Glutamatergic neuron (in vitro differentiated cells): ENCODE results near the gene TSPAN9. TPM values are rescaled to one million over a fixed set of nuclear protein-coding genes. Genes with fewer than 3 reads are reported as not detected.

Source experiments
- DNase-seq: peaks from one replicate; pipeline ENCODE4 v3.0.0; 2022
- H3K27ac Mint-ChIP-seq: one replicate; pipeline ENCODE4 v1.8.0; 2020; ENCODE audit warnings: mild to moderate bottlenecking, mixed read lengths, inconsistent platforms; ENCODE audit not compliant: unreplicated experiment
- H3K27me3 Mint-ChIP-seq: one replicate; pipeline ENCODE4 v1.8.0; 2020; ENCODE audit warnings: mild to moderate bottlenecking, moderate library complexity, mixed read lengths, inconsistent platforms; ENCODE audit not compliant: unreplicated experiment
- H3K36me3 Mint-ChIP-seq: one replicate; pipeline ENCODE4 v1.8.0; 2020; ENCODE audit warnings: mild to moderate bottlenecking, mixed read lengths, inconsistent platforms; ENCODE audit not compliant: unreplicated experiment
- H3K4me1 Mint-ChIP-seq: one replicate; pipeline ENCODE4 v1.8.0; 2020; ENCODE audit warnings: mild to moderate bottlenecking, low read depth, mixed read lengths, inconsistent platforms; ENCODE audit not compliant: unreplicated experiment
- H3K4me3 Mint-ChIP-seq: one replicate; pipeline ENCODE4 v1.8.0; 2020; ENCODE audit warnings: mild to moderate bottlenecking, mixed read lengths, inconsistent platforms; ENCODE audit not compliant: unreplicated experiment
- H3K9me3 Mint-ChIP-seq: one replicate; pipeline ENCODE4 v1.8.0; 2020; ENCODE audit warnings: mild to moderate bottlenecking, moderate library complexity, mixed read lengths, inconsistent platforms; ENCODE audit not compliant: unreplicated experiment
- total RNA-seq: library from RNA; stranded (reverse); fragmentation: NEBNext Ultra II Directional; extraction: Animal tissue kit (Norgen Biotek cat#: 25700); gene quantifications from one replicate; pipeline ENCODE4 v1.2.1, GENCODE V29; 2021; ENCODE audit not compliant: unreplicated experiment
- TF ChIP-seq, protein P1 (sequence below): fragments of 200-600 bp; sonication (generic); IDR thresholded peaks from one replicate; pipeline ENCODE4 v1.5.0; 2021; ENCODE audit not compliant: partially characterized antibody, unreplicated experiment

Gene TSPAN9
- total RNA-seq, 1 donor from 2014 or later = 142 TPM

DNA sequence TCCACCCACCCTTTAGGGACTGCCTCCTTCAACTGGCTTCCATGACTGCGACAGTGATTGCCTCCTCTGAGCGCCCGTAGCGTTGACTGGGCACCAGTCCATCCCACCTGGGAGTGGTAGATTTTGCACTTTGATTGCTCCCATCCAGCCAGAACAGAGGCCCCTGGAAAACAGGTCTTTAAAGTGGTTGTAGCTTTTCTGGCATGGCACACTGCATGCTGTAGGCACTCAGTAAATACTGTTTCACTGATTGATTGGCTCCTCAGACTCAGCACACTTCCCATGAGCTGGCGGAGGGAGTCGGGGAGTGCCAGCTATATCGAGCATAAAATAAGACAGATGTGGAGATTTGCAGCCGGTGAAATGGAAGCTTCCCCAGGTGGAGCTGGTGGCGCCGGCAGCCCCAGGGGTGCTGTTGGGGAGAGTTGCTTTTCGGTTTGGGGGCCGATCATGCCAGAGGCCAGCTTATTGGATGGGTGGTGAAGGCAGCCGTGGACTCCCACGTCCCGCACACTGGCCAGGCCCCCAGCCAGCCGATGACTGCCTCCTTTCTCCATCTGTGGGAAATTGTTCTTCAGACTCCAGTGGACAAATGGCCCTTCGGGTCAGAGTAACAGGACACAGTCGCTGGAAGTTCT lies 200.2 kb downstream of the TSPAN9 start:
- DNase-seq = no peak
- Mint-ChIP-seq H3K4me3 (peak overlapping the region; percentile 71), H3K9me3 (peaks cover 15% of the 10 kb centered on the region), H3K4me1 (peaks cover 34% of the 10 kb centered on the region), H3K27ac (no peak overlapping the region), H3K27me3 (peaks cover 15% of the 10 kb centered on the region), H3K36me3 (no peaks in the 10 kb centered on the region)
- TF ChIP-seq, protein P1, sequence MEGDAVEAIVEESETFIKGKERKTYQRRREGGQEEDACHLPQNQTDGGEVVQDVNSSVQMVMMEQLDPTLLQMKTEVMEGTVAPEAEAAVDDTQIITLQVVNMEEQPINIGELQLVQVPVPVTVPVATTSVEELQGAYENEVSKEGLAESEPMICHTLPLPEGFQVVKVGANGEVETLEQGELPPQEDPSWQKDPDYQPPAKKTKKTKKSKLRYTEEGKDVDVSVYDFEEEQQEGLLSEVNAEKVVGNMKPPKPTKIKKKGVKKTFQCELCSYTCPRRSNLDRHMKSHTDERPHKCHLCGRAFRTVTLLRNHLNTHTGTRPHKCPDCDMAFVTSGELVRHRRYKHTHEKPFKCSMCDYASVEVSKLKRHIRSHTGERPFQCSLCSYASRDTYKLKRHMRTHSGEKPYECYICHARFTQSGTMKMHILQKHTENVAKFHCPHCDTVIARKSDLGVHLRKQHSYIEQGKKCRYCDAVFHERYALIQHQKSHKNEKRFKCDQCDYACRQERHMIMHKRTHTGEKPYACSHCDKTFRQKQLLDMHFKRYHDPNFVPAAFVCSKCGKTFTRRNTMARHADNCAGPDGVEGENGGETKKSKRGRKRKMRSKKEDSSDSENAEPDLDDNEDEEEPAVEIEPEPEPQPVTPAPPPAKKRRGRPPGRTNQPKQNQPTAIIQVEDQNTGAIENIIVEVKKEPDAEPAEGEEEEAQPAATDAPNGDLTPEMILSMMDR = no peak

DNA sequence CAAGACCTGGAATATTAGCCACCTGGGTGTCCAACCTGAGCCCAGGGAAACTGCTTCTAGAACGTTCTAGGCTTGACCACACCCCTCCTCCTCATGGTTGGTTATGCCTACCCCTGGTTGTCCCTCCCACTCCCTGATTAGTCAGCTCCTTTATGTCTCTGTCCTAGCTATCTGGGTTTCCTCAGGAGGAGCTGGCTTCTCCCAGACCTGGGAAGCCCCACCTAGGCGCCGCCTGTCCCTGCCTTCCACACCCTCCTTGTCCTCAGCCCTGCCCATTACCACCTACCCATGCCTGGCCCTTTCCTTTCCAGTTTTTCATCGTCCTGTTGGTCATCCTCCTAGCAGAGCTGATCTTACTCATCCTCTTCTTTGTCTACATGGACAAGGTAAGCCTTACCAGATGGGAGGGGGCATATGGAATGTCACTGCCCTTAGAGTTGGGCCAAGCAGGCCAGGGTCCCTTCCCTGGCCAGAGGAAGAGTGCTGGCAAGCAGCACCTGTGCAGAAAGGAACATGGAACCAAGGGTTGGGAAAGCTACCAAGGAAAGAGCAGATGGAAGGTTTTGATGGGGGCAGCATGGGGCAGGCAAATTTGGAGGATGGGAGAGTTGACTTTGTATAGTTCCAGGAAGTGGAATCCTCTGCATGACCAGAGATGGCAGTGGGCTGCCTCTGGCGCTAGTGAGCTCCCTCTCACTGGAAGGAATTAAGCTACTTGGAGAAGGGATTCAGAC lies 201.7 kb downstream of the TSPAN9 start:
- Mint-ChIP-seq H3K9me3 (peaks cover 20% of the 10 kb centered on the region), H3K4me1 (peaks cover 32% of the 10 kb centered on the region), H3K4me3 (no peak overlapping the region), H3K27me3 (peaks cover 21% of the 10 kb centered on the region), H3K36me3 (no peaks in the 10 kb centered on the region), H3K27ac (no peak overlapping the region)
- no peak for DNase-seq
- TF ChIP-seq, protein P1 = no peak

DNA sequence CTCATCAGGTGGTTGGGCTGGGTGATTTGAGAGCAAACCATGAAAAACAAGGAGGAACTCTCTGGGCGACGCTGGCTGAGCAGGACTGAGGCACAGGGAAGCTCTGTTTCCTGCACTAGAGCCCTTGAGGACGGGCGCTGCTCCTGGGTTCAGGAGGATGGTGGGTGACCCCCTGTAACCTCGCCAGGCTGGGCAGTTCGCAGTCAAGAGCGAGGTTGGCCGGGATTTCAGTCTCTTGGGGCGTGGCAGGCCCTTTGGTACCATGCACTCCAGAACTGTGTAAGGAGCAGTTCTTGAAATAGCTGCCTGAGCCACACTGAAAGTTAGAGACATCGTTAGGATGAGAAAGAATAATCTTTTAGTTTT lies 202.2 kb downstream of the TSPAN9 start:
- peaks cover 28% of the 10 kb centered on the region for H3K4me1 Mint-ChIP-seq
- H3K36me3 Mint-ChIP-seq = no peaks in the 10 kb centered on the region
- no peak overlapping the region for H3K4me3 Mint-ChIP-seq
- TF ChIP-seq, protein P1 = no peak
- H3K27ac Mint-ChIP-seq = no peak overlapping the region
- H3K27me3 Mint-ChIP-seq = peaks cover 22% of the 10 kb centered on the region
- DNase-seq = no peak
- H3K9me3 Mint-ChIP-seq = peaks cover 20% of the 10 kb centered on the region

DNA sequence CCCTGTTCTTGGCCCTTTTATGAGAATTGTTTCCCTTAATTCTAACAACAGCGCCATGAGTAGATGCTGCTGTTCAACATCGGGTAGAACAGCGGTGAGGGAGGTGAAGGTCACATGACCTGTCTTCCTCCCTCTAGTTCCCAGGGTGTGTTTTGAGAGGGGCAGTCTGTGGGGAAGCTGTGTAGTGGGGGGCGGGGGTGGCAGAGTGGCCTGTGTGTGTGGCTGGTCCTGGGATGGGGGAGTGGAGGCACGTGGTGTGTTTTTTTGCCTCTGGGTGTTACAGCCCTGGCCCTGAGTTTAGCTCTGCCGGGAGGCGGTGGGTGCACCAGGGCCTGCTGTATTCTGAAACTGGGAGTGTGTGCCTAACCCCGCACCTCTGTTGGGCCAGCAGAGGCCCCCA lies 202.7 kb downstream of the TSPAN9 start:
- no peak overlapping the region for H3K4me3 Mint-ChIP-seq
- TF ChIP-seq, protein P1 = no peak
- H3K27ac Mint-ChIP-seq = no peak overlapping the region
- peaks cover 21% of the 10 kb centered on the region for H3K27me3 Mint-ChIP-seq
- H3K4me1 Mint-ChIP-seq = peaks cover 27% of the 10 kb centered on the region
- no peak for DNase-seq
- peaks cover 20% of the 10 kb centered on the region for H3K9me3 Mint-ChIP-seq
- H3K36me3 Mint-ChIP-seq = no peaks in the 10 kb centered on the region

DNA sequence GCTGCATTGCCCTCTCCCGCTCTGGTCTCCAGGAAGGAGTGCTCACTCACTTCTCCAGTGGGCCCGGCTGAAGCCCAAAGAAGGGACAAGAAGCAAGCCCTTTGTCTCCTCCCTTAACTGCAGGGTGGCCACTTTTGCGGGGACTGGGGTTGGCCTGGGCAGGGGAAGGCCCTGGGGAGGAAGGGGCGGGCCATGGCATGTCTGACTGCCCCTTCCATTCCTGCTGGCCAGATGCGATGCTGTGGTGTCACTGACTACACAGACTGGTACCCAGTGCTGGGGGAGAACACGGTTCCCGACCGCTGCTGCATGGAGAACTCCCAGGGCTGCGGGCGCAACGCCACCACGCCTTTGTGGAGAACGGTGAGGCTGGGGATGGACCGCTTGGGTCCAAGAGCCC lies 203.8 kb downstream of the TSPAN9 start:
- DNase-seq = no peak
- H3K4me1 Mint-ChIP-seq = peaks cover 26% of the 10 kb centered on the region
- H3K4me3 Mint-ChIP-seq = no peak overlapping the region
- peaks cover 20% of the 10 kb centered on the region for H3K9me3 Mint-ChIP-seq
- H3K27ac Mint-ChIP-seq = no peak overlapping the region
- H3K36me3 Mint-ChIP-seq = no peaks in the 10 kb centered on the region
- TF ChIP-seq, protein P1 = no peak
- peaks cover 21% of the 10 kb centered on the region for H3K27me3 Mint-ChIP-seq
